ENCODE data around the gene ZC3H4. TPM values are rescaled to one million over a fixed set of nuclear protein-coding genes. Genes with fewer than 3 reads are reported as not detected.

ZC3H4 gene
- total and polyA plus RNA-seq, 2 experiments from 2014 or later: 26.7 to 36.9 TPM

- ATAC-seq (no peak), DNase-seq (ENCODE audit: low spot score) (no peak)
- Histone ChIP-seq H4K20me1 (replicated peaks; ENCODE audit: insufficient read depth) (no peaks in the 10 kb centered on the region), H3K4me1 (ENCODE audit: insufficient read depth) (peaks cover 31% of the 10 kb centered on the region), H2AFZ (no peak overlapping the region), H3K9me2 (ENCODE audit: insufficient read depth) (no peaks in the 10 kb centered on the region), H3K79me2 (replicated peaks; ENCODE audit: insufficient read depth) (peaks cover 66% of the 10 kb centered on the region), H3K27me3 (ENCODE audit: insufficient read depth) (no peaks in the 10 kb centered on the region), H3K36me3 (ENCODE audit: insufficient read depth) (no peaks in the 10 kb centered on the region), H3K27ac (ENCODE audit: low read depth) (peak overlapping the region; percentile 96), H3F3A (replicated peaks; ENCODE audit: low read depth) (peaks cover 17% of the 10 kb centered on the region; the same call in 1 of the 2 replicates), H3K4me3 (peak overlapping the region; percentile 92), H3K4me2 (peak overlapping the region; percentile 93)
- Mint-ChIP-seq H3K4me3 (peak overlapping the region; percentile 94), H3K4me1 (peaks cover 48% of the 10 kb centered on the region), H3K9me3 (no peaks in the 10 kb centered on the region; the same call in 2 of the 3 replicates), H3K27me3 (ENCODE audit: insufficient read depth, low read depth, poor library complexity) (peaks cover 25% of the 10 kb centered on the region), H3K36me3 (ENCODE audit: low read depth) (peaks cover 58% of the 10 kb centered on the region), H3K27ac (peak overlapping the region; percentile 99)
- TF ChIP-seq NANOG (IDR thresholded peaks at IDR 0.05; ENCODE audit: borderline replicate concordance): peak; percentile 75
- TF ChIP-seq ZNF114 (CRISPR knock-in tag; IDR thresholded peaks at IDR 0.05): no peak
Measured at GRCh38 chr19:47109177-47109540, 4.4 kb downstream of the ZC3H4 start.

DNA sequence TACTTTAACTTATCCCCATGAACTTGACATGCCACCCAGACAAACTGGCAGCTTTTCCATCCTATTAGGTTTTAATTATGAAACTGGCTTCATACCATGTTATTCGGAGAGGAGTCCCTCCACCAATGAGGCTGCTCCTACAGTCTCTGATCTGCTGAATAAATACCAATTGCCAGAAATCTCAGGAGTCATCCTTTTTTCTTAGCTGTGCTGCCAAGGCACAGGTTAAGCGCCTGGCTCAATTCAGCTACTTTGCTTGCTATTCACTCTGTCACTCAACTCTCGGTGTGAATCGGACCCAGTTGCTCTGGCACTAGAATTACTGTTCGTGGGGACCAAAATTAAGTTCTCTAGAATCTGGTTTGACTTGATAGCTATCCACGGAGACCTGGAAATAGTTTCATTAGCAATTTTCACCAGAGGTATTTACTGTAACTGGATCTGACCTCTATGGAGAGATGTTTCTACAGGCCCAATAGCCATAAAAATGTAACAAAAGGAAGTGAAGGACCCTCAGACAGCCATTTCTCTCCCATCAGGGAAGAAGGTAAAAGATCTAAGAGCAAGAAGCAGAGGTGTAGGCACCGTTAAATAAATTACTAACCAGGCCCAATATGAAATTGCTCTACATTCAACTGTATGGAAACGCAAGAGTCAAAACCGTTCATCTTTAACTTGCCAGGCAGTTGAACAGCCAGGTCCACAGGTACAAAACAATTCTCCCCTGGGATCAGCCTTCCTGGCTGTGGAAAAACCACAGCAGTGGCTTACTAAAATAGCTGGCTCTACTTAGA lies 5.4 kb downstream of the ZC3H4 start:
- peaks cover 58% of the 10 kb centered on the region for H3K36me3 Mint-ChIP-seq (ENCODE audit: low read depth)
- Histone ChIP-seq H4K20me1 (replicated peaks; ENCODE audit: insufficient read depth) (no peaks in the 10 kb centered on the region), H3K27me3 (ENCODE audit: insufficient read depth) (no peaks in the 10 kb centered on the region), H3K4me2 (peak overlapping the region; percentile 93), H3K9me2 (ENCODE audit: insufficient read depth) (no peaks in the 10 kb centered on the region), H3K79me2 (replicated peaks; ENCODE audit: insufficient read depth) (peaks cover 76% of the 10 kb centered on the region), H3F3A (replicated peaks; ENCODE audit: low read depth) (peaks cover 17% of the 10 kb centered on the region; the same call in 1 of the 2 replicates), H3K4me3 (peak overlapping the region; percentile 92), H3K36me3 (ENCODE audit: insufficient read depth) (no peaks in the 10 kb centered on the region), H3K4me1 (ENCODE audit: insufficient read depth) (peaks cover 31% of the 10 kb centered on the region), H2AFZ (no peak overlapping the region), H3K27ac (ENCODE audit: low read depth) (peak overlapping the region; percentile 96)
- peak overlapping the region; percentile 94 for H3K4me3 Mint-ChIP-seq
- H3K27me3 Mint-ChIP-seq (ENCODE audit: insufficient read depth, low read depth, poor library complexity): peaks cover 20% of the 10 kb centered on the region
- H3K27ac Mint-ChIP-seq: peak overlapping the region; percentile 99
- DNase-seq (ENCODE audit: low spot score): no peak
- ATAC-seq: no peak
- TF ChIP-seq EZH2phosphoT487 (IDR thresholded peaks at IDR 0.05; ENCODE audit: unreplicated experiment): no peak
- 0 out of 2 replicates have a peak, but pooled peaks have one; percentile 4 for TF ChIP-seq POLR2AphosphoS5 (IDR thresholded peaks at IDR 0.05; ENCODE audit: low read depth)
- TF ChIP-seq ETS1 (IDR thresholded peaks at IDR 0.05): no peak
- H3K9me3 Mint-ChIP-seq: no peaks in the 10 kb centered on the region; the same call in 2 of the 3 replicates
- H3K4me1 Mint-ChIP-seq: peaks cover 47% of the 10 kb centered on the region

GRCh38 chr19:47107202-47107952 lies 6.2 kb downstream of the ZC3H4 start:
- no peaks in the 10 kb centered on the region for H3K36me3 ChIP-seq (ENCODE audit: insufficient read depth)
- H2AFZ ChIP-seq: no peak overlapping the region
- H3K36me3 Mint-ChIP-seq (ENCODE audit: low read depth): peaks cover 61% of the 10 kb centered on the region
- H3K4me2 ChIP-seq: peak overlapping the region; percentile 93
- H3K27me3 ChIP-seq (ENCODE audit: insufficient read depth): no peaks in the 10 kb centered on the region
- H3K4me1 ChIP-seq (ENCODE audit: insufficient read depth): peaks cover 34% of the 10 kb centered on the region
- peak overlapping the region; percentile 99 for H3K27ac Mint-ChIP-seq
- H3K9me2 ChIP-seq (ENCODE audit: insufficient read depth): no peaks in the 10 kb centered on the region
- H3K4me3 ChIP-seq: no peak overlapping the region
- peak overlapping the region; percentile 16; the same call in 1 of the 3 replicates for H3K4me3 Mint-ChIP-seq
- peaks cover 84% of the 10 kb centered on the region for H3K79me2 ChIP-seq (replicated peaks; ENCODE audit: insufficient read depth)
- H3K27me3 Mint-ChIP-seq (ENCODE audit: insufficient read depth, low read depth, poor library complexity): peaks cover 16% of the 10 kb centered on the region
- peak overlapping the region; percentile 96 for H3K27ac ChIP-seq (ENCODE audit: low read depth)
- DNase-seq (ENCODE audit: low spot score) (no peak), ATAC-seq (no peak)
- H3K9me3 Mint-ChIP-seq: no peaks in the 10 kb centered on the region; the same call in 2 of the 3 replicates
- H3F3A ChIP-seq (replicated peaks; ENCODE audit: low read depth): peaks cover 17% of the 10 kb centered on the region; the same call in 1 of the 2 replicates
- H3K4me1 Mint-ChIP-seq: peaks cover 47% of the 10 kb centered on the region
- no peaks in the 10 kb centered on the region for H4K20me1 ChIP-seq (replicated peaks; ENCODE audit: insufficient read depth)
- no peak for TF ChIP-seq NANOG (IDR thresholded peaks at IDR 0.05; ENCODE audit: borderline replicate concordance)
- TF ChIP-seq, protein P1, sequence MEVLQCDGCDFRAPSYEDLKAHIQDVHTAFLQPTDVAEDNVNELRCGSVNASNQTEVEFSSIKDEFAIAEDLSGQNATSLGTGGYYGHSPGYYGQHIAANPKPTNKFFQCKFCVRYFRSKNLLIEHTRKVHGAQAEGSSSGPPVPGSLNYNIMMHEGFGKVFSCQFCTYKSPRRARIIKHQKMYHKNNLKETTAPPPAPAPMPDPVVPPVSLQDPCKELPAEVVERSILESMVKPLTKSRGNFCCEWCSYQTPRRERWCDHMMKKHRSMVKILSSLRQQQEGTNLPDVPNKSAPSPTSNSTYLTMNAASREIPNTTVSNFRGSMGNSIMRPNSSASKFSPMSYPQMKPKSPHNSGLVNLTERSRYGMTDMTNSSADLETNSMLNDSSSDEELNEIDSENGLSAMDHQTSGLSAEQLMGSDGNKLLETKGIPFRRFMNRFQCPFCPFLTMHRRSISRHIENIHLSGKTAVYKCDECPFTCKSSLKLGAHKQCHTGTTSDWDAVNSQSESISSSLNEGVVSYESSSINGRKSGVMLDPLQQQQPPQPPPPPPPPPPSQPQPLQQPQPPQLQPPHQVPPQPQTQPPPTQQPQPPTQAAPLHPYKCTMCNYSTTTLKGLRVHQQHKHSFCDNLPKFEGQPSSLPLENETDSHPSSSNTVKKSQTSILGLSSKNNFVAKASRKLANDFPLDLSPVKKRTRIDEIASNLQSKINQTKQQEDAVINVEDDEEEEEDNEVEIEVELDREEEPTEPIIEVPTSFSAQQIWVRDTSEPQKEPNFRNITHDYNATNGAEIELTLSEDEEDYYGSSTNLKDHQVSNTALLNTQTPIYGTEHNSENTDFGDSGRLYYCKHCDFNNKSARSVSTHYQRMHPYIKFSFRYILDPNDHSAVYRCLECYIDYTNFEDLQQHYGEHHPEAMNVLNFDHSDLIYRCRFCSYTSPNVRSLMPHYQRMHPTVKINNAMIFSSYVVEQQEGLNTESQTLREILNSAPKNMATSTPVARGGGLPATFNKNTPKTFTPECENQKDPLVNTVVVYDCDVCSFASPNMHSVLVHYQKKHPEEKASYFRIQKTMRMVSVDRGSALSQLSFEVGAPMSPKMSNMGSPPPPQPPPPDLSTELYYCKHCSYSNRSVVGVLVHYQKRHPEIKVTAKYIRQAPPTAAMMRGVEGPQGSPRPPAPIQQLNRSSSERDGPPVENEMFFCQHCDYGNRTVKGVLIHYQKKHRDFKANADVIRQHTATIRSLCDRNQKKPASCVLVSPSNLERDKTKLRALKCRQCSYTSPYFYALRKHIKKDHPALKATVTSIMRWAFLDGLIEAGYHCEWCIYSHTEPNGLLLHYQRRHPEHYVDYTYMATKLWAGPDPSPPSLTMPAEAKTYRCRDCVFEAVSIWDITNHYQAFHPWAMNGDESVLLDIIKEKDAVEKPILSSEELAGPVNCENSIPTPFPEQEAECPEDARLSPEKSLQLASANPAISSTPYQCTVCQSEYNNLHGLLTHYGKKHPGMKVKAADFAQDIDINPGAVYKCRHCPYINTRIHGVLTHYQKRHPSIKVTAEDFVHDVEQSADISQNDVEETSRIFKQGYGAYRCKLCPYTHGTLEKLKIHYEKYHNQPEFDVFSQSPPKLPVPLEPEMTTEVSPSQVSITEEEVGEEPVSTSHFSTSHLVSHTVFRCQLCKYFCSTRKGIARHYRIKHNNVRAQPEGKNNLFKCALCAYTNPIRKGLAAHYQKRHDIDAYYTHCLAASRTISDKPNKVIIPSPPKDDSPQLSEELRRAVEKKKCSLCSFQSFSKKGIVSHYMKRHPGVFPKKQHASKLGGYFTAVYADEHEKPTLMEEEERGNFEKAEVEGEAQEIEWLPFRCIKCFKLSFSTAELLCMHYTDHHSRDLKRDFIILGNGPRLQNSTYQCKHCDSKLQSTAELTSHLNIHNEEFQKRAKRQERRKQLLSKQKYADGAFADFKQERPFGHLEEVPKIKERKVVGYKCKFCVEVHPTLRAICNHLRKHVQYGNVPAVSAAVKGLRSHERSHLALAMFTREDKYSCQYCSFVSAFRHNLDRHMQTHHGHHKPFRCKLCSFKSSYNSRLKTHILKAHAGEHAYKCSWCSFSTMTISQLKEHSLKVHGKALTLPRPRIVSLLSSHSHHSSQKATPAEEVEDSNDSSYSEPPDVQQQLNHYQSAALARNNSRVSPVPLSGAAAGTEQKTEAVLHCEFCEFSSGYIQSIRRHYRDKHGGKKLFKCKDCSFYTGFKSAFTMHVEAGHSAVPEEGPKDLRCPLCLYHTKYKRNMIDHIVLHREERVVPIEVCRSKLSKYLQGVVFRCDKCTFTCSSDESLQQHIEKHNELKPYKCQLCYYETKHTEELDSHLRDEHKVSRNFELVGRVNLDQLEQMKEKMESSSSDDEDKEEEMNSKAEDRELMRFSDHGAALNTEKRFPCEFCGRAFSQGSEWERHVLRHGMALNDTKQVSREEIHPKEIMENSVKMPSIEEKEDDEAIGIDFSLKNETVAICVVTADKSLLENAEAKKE (CRISPR knock-in tag; IDR thresholded peaks at IDR 0.05): no peak
- TF ChIP-seq ZNF331 (CRISPR knock-in tag; IDR thresholded peaks at IDR 0.05; ENCODE audit: low read depth): no peak
